ENCODE data around the gene HYAL2. TPM values are rescaled to one million over a fixed set of nuclear protein-coding genes. Genes with fewer than 3 reads are reported as not detected.
A peak's percentile ranks its signal among the peaks of the same experiment; 100 is the strongest.

The HYAL2 gene
- total RNA-seq, 1 experiment from 2014 or later, result 29.6 TPM

DNA sequence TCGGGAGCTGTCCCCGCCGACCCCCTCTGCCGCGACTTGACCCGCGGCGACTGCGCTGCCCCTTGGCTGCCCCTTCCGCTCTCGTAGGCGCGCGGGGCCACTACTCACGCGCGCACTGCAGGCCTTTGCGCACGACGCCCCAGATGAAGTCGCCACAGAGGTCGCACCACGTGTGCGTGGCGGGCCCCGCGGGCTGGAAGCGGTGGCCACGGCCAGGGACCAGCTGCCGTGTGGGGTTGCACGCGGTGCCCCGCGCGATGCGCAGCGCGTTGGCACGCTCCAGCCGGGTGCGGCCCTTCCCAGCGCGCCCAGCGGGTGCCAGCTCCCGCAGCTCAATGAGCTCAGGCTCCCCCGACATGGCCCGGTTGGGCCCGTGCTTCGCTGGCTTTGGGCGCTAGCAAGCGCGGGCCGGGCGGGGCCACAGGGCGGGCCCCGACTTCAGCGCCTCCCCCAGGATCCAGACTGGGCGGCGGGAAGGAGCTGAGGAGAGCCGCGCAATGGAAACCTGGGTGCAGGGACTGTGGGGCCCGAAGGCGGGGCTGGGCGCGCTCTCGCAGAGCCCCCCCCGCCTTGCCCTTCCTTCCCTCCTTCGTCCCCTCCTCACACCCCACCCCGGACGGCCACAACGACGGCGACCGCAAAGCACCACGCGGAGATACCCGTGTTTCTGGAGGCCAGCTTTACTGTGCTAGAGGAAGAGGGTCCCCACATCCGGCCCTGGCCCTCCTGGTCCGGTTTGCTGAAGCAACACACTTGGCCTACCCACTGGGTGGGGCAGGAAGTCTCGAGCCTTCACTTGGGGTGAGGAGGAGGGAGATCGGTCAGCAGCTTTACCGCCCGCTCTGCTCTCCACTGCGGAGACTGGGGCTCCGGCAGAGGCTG is 18.1 kb upstream of the HYAL2 start, which contains the start of gene RASSF1:
Gene RASSF1 (minus strand): TSS at position 389 of the 882 bp plus-strand sequence. CDS start 31 bp downstream, at position 358.
- Histone ChIP-seq H3K4me2 (no peak within 1 kb of the TSS), H3K27ac (no peak within 1 kb of the TSS), H3K27me3 (ENCODE audit: insufficient read depth, low read depth) (no peaks in the 10 kb centered on the region), H3K79me2 (ENCODE audit: low read depth) (peaks cover 14% of the 10 kb centered on the region), H3F3A (ENCODE audit: insufficient read depth, low read depth) (peaks cover 24% of the 10 kb centered on the region; the same call in 1 of the 2 replicates), H3K4me3 (no peak within 1 kb of the TSS), H2AFZ (no peak within 1 kb of the TSS), H3K9me2 (ENCODE audit: insufficient read depth) (no peaks in the 10 kb centered on the region), H3K9me3 (ENCODE audit: insufficient read depth, low read depth) (no peaks in the 10 kb centered on the region), H3K36me3 (ENCODE audit: low read depth) (no peaks in the 10 kb centered on the region), H3K4me1 (replicated peaks; ENCODE audit: insufficient read depth) (peaks cover 13% of the 10 kb centered on the region), H4K20me1 (ENCODE audit: insufficient read depth) (no peaks in the 10 kb centered on the region)
- intact Hi-C loops (cut with micrococcal nuclease; ENCODE audit: unreplicated experiment), result no loop called here
- TF ChIP-seq CTCF (conservative IDR thresholded peaks at IDR 0.05) (no peak), EZH2 (IDR thresholded peaks at IDR 0.05; ENCODE audit: low read depth) (no peak)
- DNase-seq, result peak in 1 of 2 experiments; percentile 43
- BruUV-seq (replicated peaks), result no TSS peak
- ChIA-PET CTCF (no interaction called here), POLR2A (ENCODE audit: unreplicated experiment) (interaction anchor here (0.6 to 0.8 kb wide), 2 partner anchors 41 to 106 kb away, joined by 3 to 4 read pairs; no protein-coding TSS in a partner anchor)

DNA sequence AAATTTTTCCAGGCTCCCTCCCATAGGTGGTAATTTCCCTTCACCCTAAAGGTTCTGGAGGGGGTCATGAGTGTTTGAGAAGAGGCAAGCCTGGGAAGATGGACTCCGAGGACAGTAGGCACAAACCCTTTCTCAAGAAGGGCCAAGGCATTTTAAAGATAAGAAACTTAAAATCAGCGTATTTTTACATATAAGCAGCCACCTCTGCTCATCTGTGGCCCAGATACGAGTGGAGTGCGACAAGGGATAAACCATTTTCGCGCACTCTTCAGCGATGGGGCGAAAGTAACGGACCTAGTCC is 17.6 kb upstream of the HYAL2 start:
- no peak overlapping the region for H3K4me2 ChIP-seq
- no TSS peak for BruUV-seq (replicated peaks)
- peaks cover 20% of the 10 kb centered on the region for H3K79me2 ChIP-seq (ENCODE audit: low read depth)
- peaks cover 19% of the 10 kb centered on the region for H3K4me1 ChIP-seq (replicated peaks; ENCODE audit: insufficient read depth)
- no peaks in the 10 kb centered on the region for H3K36me3 ChIP-seq (ENCODE audit: low read depth)
- no peaks in the 10 kb centered on the region for H3K9me2 ChIP-seq (ENCODE audit: insufficient read depth)
- no peak overlapping the region for H3K4me3 ChIP-seq
- ChIA-PET CTCF (no interaction called here), POLR2A (ENCODE audit: unreplicated experiment) (interaction anchor here (0.8 kb wide), 1 partner anchor 106 kb away, joined by 3 read pairs; no protein-coding TSS in a partner anchor)
- H3K27ac ChIP-seq, result no peak overlapping the region
- H4K20me1 ChIP-seq (ENCODE audit: insufficient read depth), result no peaks in the 10 kb centered on the region
- no peaks in the 10 kb centered on the region for H3K27me3 ChIP-seq (ENCODE audit: insufficient read depth, low read depth)
- peaks cover 30% of the 10 kb centered on the region; the same call in 1 of the 2 replicates for H3F3A ChIP-seq (ENCODE audit: insufficient read depth, low read depth)
- no peak overlapping the region for H2AFZ ChIP-seq
- no peaks in the 10 kb centered on the region for H3K9me3 ChIP-seq (ENCODE audit: insufficient read depth, low read depth)
- DNase-seq, result no peak
- intact Hi-C loops (cut with micrococcal nuclease; ENCODE audit: unreplicated experiment), result no loop called here
- TF ChIP-seq CTCF (conservative IDR thresholded peaks at IDR 0.05) (no peak), EZH2 (IDR thresholded peaks at IDR 0.05; ENCODE audit: low read depth) (no peak)

- Histone ChIP-seq H3K27me3 (ENCODE audit: insufficient read depth, low read depth) (no peaks in the 10 kb centered on the region), H3K27ac (no peak overlapping the region), H3K4me3 (no peak overlapping the region), H3K36me3 (ENCODE audit: low read depth) (no peaks in the 10 kb centered on the region), H3K4me2 (no peak overlapping the region), H3F3A (ENCODE audit: insufficient read depth, low read depth) (peaks cover 35% of the 10 kb centered on the region; the same call in 1 of the 2 replicates), H3K4me1 (replicated peaks; ENCODE audit: insufficient read depth) (peaks cover 24% of the 10 kb centered on the region), H3K9me2 (ENCODE audit: insufficient read depth) (no peaks in the 10 kb centered on the region), H3K9me3 (ENCODE audit: insufficient read depth, low read depth) (no peaks in the 10 kb centered on the region), H4K20me1 (ENCODE audit: insufficient read depth) (no peaks in the 10 kb centered on the region), H2AFZ (no peak overlapping the region), H3K79me2 (ENCODE audit: low read depth) (peaks cover 25% of the 10 kb centered on the region)
- DNase-seq, result no peak
- CTCF ChIA-PET, result no interaction called here
- no TSS peak for BruUV-seq (replicated peaks)
- intact Hi-C loops (cut with micrococcal nuclease; ENCODE audit: unreplicated experiment), result loop anchor here (5.0 kb wide), 2 partner anchors 72 to 112 kb away; partner anchors contain the start of gene SEMA3B
- TF ChIP-seq CTCF (conservative IDR thresholded peaks at IDR 0.05) (no peak), EZH2 (IDR thresholded peaks at IDR 0.05; ENCODE audit: low read depth) (no peak)
- POLR2A ChIA-PET (ENCODE audit: unreplicated experiment), result no interaction called here
These were observed 17.1 kb upstream of the HYAL2 start for GRCh38 chr3:50339485-50340146.

Data from PC-9 (cell line).